Heart left ventricle (tissue), 16 donors: Measurements from ENCODE around the gene DMD. TPM values are rescaled to one million over a fixed set of nuclear protein-coding genes. Genes with fewer than 3 reads are reported as not detected.

Experiments
- ATAC-seq, 4 donors: fragments of 200-7000 bp; cut with Tn5 transposase; one replicate each; pipeline ENCODE4 v1.9.1; 2020 to 2022; ENCODE audit warnings: moderate library complexity in 4 of 4, mild to moderate bottlenecking in 3 of 4, moderate number of reproducible peaks in 1 of 4
- DNase-seq, 5 donors: peaks; one replicate each; pipeline ENCODE4 v3.0.0-alpha.2; 2020
- H3K27ac ChIP-seq, 12 donors: fragments of 200-600 bp; sonication (generic) in 4 of 12; one replicate each; pipeline versions ENCODE4 v1.5.0 to v1.8.0; 2016 to 2022; ENCODE audit warnings: mild to moderate bottlenecking in 2 of 12
- H3K27me3 ChIP-seq, 9 donors: fragments of 200-600 bp; sonication (generic) in 2 of 9; one replicate each; pipeline versions ENCODE4 v1.5.1 to v1.8.0; 2016 to 2022; ENCODE audit warnings: mild to moderate bottlenecking in 3 of 9
- H3K36me3 ChIP-seq, 9 donors: fragments of 200-600 bp; sonication (generic) in 2 of 9; one replicate each; pipeline versions ENCODE4 v1.5.0 to v1.8.0; 2018 to 2022; ENCODE audit warnings: mild to moderate bottlenecking in 2 of 9
- H3K4me1 ChIP-seq, 12 donors: fragments of 200-600 bp; sonication (generic) in 4 of 12; one replicate each; pipeline versions ENCODE4 v1.5.0 to v1.8.0; 2016 to 2022; ENCODE audit warnings: mild to moderate bottlenecking in 3 of 12
- H3K4me3 ChIP-seq, 12 donors: fragments of 200-600 bp; sonication (generic) in 4 of 12; one replicate each; pipeline versions ENCODE4 v1.5.0 to v1.8.0; 2017 to 2022; ENCODE audit warnings: mild to moderate bottlenecking in 9 of 12, moderate library complexity in 4 of 12
- H3K9me3 ChIP-seq, 12 donors: fragments of 200-600 bp; sonication (generic) in 4 of 12; one replicate each; pipeline versions ENCODE4 v1.5.0 to v1.8.0; 2016 to 2022; ENCODE audit warnings: mild to moderate bottlenecking in 1 of 12
- POLR2A ChIP-seq, 2 donors: fragments of 450-650 bp; IDR thresholded peaks; one replicate each; pipeline ENCODE4 v1.6.1; 2017; ENCODE audit warnings: antibody characterized with exemption in 2 of 2, mild to moderate bottlenecking in 2 of 2, moderate library complexity in 2 of 2
- WGBS, 4 donors: extraction: QIAGEN DNeasy Blood & Tissue Kit in 2 of 4; methylation state at CpG; one replicate each; pipeline versions ENCODE4 v1.1.5 to v1.1.7; 2013 to 2018; 5-methylcytosine and 5-hydroxymethylcytosine counted together
- intact Hi-C, 10 donors: fragments of 100-400 bp; cut with DNase I; formaldehyde crosslinking; loops; one replicate each; pipeline versions ENCODE4 v1.11.1 to v1.14.2; 2022
- polyA plus RNA-seq, 2 donors: library from polyadenylated mRNA; stranded (reverse); fragments of 200-250 nt; gene quantifications; one replicate each; pipeline ENCODE4 v1.2.3, GENCODE V29; 2013
- total RNA-seq, 9 donors: library from RNA; depleted of rRNA in 2 of 9; stranded (reverse); fragments of >200 nt in 2 of 9; fragmentation: NEBNext Ultra II Directional in 3 of 9; extraction: Animal tissue kit (Norgen Biotek cat#: 25700) in 3 of 9; gene quantifications; one replicate each; pipeline versions ENCODE4 v1.1.0 to v1.2.4, GENCODE V29; 2016 to 2023
- TF ChIP-seq, protein P1 (sequence below), 12 donors: fragments of 200-600 bp; sonication (generic) in 4 of 12; IDR thresholded peaks; one replicate each; pipeline versions ENCODE4 v1.5.0 to v1.8.0; 2018 to 2022; ENCODE audit warnings: antibody characterized with exemption in 12 of 12, mild to moderate bottlenecking in 5 of 12
- donor health status: ischemic (EF 13 %, LVEDD 7.1; RV severe dilation, severe dysfunction).
- donor health status: healthy with polysubstance abuse.
- donor health status: DM: no; HTN: yes; CAD: no.
- donor health status: DM: no; HTN: no; CAD: no.
- donor health status: ischemic (EF 25% LVEDD 6.9; RV normal size, moderate dysfunction).
- donor health status: ischemic (EF 25% LVEDD 5.7; RV mildly dilated, moderate dysfunction).
- donor health status: healthy.
- donor health status: DM: yes; HTN: yes; CAD: no.
- donor health status: ischemic (EF 35%, LVEDD 5.7; RV mildly dilated, moderate dysfunction).
- donor health status: nonischemic (EF 11% LVEDD 7.7; RV severe dilation, severe dysfunction).
- donor health status: DM: yes; HTN: yes; CAD: no.
- donor health status: PGD.
- donor health status: ischemic (EF 29% LVEDD 5.4; RV normal size, mild dysfunction).
- donor health status: nonischemic (EF 23%, LVEDD 6.1; RV moderate dilation, normal function).

The DMD gene
- total and polyA plus RNA-seq, 11 donors: 34.7 to 236 (median 162) TPM

DNA sequence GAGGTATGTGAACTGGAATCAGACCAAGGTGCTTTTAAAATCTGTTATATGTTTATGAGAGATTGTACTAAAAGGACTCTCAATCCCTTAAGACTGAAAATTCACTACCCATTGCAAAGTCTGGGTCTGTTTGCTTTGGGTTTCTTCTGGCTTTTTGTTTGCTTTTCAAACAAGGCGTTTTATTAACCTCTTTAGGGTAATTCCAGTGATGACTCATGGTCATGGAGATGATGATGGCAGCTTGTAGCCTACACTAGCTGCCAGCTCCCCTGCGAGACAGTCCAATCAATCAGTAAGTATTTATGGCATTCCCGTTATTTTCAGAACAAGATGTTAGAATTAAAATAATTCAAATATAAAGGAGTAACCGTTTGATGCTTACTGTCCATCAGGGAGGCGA, 1495.7 kb downstream of the DMD start:
- ATAC-seq (no peak), DNase-seq (no peak)
- Histone ChIP-seq H3K36me3 (no peaks in the 10 kb centered on the region), H3K9me3 (no peaks in the 10 kb centered on the region), H3K27ac (no peak overlapping the region), H3K4me3 (no peak overlapping the region), H3K27me3 (no peaks in the 10 kb centered on the region), H3K4me1 (no peaks in the 10 kb centered on the region)
- 74 to 92% (median 80%) methylated on average over 5 of the region's 5 CpGs for WGBS, 4 donors
- intact Hi-C loops: no loop called here
- no peak for TF ChIP-seq POLR2A (IDR thresholded peaks at IDR 0.05)
- TF ChIP-seq, protein P1, sequence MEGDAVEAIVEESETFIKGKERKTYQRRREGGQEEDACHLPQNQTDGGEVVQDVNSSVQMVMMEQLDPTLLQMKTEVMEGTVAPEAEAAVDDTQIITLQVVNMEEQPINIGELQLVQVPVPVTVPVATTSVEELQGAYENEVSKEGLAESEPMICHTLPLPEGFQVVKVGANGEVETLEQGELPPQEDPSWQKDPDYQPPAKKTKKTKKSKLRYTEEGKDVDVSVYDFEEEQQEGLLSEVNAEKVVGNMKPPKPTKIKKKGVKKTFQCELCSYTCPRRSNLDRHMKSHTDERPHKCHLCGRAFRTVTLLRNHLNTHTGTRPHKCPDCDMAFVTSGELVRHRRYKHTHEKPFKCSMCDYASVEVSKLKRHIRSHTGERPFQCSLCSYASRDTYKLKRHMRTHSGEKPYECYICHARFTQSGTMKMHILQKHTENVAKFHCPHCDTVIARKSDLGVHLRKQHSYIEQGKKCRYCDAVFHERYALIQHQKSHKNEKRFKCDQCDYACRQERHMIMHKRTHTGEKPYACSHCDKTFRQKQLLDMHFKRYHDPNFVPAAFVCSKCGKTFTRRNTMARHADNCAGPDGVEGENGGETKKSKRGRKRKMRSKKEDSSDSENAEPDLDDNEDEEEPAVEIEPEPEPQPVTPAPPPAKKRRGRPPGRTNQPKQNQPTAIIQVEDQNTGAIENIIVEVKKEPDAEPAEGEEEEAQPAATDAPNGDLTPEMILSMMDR (IDR thresholded peaks at IDR 0.05): no peak

DNA sequence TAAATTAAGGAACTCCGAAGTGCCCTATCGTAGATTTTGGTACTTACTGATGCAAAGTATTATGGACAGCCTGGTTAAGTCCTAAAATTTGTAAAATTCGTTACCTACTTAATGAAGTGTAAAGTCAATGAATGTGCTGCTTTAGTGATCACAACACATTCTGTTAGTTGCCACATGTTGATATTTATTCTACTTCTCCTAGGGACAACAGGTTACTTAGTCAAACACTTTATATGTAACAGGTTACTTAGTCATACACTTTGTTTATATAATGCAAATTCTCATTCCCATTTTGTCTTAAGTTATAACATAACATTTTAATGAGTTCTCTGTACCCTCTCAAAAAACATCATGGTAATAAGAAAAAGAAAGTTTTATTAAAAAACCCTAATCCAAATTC, 1496.6 kb downstream of the DMD start:
- no peak for ATAC-seq

DNA sequence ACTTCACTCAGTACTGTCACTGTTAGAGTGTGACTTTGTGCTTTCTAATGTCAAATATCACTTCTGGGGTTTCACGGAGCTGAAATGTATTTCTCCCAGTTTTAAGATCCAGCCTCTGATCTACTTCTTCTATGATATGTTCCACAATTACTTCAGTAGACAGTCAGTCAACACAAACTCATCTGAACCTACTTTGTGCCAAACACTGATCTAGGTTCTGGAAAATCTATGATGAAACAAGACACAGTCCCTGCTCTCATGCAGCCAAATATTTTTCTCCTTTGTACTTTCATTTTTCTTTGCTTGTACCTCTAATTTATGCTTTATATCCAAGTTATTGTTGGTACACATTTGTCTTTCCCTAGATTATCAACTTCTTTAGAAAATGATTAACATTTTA, 1498.2 kb downstream of the DMD start:
- no peak for DNase-seq
- H3K4me3 ChIP-seq: no peak overlapping the region
- H3K27me3 ChIP-seq: no peaks in the 10 kb centered on the region
- H3K27ac ChIP-seq: no peak overlapping the region
- no peaks in the 10 kb centered on the region for H3K9me3 ChIP-seq
- intact Hi-C loops: no loop called here
- H3K36me3 ChIP-seq: no peaks in the 10 kb centered on the region
- ATAC-seq: no peak
- WGBS, 4 donors: 78 to 83% (median 80%) methylated on average over 1 of the region's 1 CpG
- no peak for TF ChIP-seq POLR2A (IDR thresholded peaks at IDR 0.05)
- TF ChIP-seq, protein P1 (IDR thresholded peaks at IDR 0.05): no peak
- H3K4me1 ChIP-seq: peaks cover 0 to 2% (median 0%) of the 10 kb centered on the region in 12 donors

More for the DNA sequence above, 1496.6 kb downstream of the DMD start:
- H3K4me1 ChIP-seq: no peaks in the 10 kb centered on the region
- no peaks in the 10 kb centered on the region for H3K27me3 ChIP-seq
- H3K36me3 ChIP-seq: no peaks in the 10 kb centered on the region
- no peaks in the 10 kb centered on the region for H3K9me3 ChIP-seq
- DNase-seq: no peak
- H3K4me3 ChIP-seq: no peak overlapping the region
- H3K27ac ChIP-seq: no peak overlapping the region
- WGBS, 4 donors: 78 to 94% (median 89%) methylated on average over 3 of the region's 3 CpGs
- intact Hi-C loops: no loop called here
- TF ChIP-seq POLR2A (IDR thresholded peaks at IDR 0.05): no peak
- TF ChIP-seq, protein P1 (IDR thresholded peaks at IDR 0.05): no peak

DNA sequence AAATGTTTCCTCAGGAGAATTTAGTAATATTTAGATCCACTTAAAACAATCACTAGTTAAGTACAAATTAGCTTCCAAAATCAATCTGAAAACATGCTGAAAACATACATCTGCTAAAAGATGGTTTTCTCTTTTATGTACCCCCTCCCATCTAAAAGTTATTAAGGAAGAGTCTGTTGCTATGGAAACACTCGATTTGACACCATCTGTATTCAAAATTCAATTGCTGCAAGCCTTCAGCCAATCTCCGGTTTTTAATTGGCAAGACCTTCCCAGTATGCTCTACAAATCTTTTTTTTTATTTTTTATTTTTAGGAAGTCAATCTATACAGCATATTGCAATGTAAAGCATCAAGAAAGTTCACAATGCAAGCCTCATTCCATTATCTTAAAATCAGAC, 1500.2 kb downstream of the DMD start:
- TF ChIP-seq POLR2A (IDR thresholded peaks at IDR 0.05): no peak
- TF ChIP-seq, protein P1 (IDR thresholded peaks at IDR 0.05): no peak
- no peak for DNase-seq
- Histone ChIP-seq H3K9me3 (no peaks in the 10 kb centered on the region), H3K27ac (no peak overlapping the region), H3K27me3 (no peaks in the 10 kb centered on the region), H3K4me1 (peaks cover 0 to 6% (median 0%) of the 10 kb centered on the region in 12 donors), H3K4me3 (no peak overlapping the region), H3K36me3 (no peaks in the 10 kb centered on the region)
- ATAC-seq: no peak
- WGBS, 4 donors: 47 to 53% (median 51%) methylated on average over 2 of the region's 2 CpGs
- intact Hi-C loops: no loop called here
